ENCODE measurements around the gene CSNK1E.

Gene CSNK1E

DNA sequence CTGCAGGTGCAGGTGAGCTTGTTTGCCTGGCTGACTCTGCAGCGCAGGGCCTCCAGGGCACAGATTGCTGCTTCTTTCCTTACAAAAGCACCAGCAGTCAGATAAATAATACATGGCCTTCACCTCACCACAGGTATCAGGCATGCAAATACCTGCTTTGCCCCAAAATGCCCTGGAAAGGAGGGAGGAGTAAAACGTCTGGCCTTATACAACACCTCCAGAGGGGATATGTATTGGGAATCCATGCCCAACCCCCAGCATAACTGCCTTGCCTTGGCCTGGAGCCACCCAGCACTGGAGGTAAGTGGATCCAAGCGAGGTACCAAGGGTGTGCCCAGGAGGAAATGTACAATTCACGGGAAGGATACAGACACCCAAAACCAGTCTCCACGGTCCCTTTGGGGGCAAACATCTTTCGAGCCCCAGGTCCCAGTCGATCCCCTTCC, 45.3 kb downstream of the CSNK1E start:
- no peak for DNase-seq

GRCh38 chr22:38271101-38271500, 46.1 kb downstream of the CSNK1E start:
- no peak for DNase-seq

DNA sequence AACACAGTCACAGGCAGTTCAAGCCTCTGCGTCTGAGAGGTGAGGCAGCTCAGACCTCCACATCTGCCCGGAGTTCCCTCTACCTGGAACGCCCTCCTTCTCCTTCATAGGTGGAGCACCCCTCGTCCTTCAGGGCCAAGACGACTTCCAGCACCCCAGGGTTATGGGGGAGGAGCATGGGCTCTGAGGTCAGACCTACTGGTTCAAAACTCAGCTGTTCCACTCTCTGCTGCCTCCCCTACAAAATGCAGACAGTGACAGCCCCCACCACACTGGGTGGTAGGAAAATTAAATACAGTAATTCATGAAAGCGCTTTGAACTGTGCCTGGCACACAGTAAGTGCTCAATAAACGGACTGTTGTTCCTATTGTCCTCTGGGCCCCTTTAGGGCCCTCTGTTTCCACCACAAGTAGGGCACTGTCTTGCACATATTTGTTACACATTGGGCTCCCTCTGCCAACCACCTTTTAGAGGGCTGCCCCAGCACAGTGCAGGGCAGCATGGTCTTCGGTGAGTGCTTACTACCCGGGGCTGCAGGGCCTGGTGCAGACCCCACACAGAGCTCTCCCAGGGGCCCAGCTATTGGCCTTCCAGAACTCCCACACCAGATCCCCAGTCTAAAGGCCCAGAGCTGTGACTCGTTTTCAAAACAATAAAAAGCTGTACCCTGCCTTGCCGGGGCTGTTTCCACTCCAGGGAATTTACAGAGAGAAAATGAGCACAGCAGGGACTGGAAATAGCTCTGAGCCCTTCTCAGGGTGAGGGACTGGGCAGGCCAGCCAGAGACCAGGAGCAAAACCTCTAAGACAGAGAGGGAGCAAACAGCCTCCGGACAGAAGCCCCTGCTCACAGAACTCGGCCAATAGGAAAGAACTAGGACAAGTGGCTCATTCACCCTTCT, 46.9 kb downstream of the CSNK1E start:
- no peak for DNase-seq

GRCh38 chr22:38269466-38269865, 47.8 kb downstream of the CSNK1E start:
- DNase-seq, result no peak

GRCh38 chr22:38267086-38267485, 50.1 kb downstream of the CSNK1E start:
- DNase-seq, result peak; percentile 31

GRCh38 chr22:38266120-38266519, 51.1 kb downstream of the CSNK1E start:
- no peak for DNase-seq

DNA sequence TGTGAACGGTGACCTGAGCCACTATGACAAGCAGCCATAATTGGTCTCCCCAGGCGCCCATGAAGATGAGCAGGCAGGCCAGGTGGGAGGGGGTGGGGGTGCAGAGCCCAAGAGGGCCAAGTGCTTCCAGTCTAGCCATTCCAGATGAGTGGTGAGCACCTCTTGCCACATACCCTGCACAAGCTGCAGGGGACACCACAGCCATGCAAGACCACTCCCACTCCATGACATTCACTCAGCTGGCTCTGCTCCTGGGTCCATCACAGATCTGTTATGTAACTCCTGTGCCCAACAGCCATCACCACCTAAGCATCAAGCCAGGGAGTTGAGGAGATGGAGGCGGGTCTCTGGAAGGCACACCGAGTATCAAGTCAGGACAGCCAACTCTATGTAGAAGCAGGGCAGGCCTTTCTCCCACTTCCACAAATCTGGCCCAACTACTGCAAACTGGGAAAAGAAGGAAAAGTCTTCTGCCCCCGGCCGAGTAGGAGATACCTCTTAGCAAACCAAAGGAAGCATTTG, 52.9 kb downstream of the CSNK1E start:
- no peak for DNase-seq

DNA sequence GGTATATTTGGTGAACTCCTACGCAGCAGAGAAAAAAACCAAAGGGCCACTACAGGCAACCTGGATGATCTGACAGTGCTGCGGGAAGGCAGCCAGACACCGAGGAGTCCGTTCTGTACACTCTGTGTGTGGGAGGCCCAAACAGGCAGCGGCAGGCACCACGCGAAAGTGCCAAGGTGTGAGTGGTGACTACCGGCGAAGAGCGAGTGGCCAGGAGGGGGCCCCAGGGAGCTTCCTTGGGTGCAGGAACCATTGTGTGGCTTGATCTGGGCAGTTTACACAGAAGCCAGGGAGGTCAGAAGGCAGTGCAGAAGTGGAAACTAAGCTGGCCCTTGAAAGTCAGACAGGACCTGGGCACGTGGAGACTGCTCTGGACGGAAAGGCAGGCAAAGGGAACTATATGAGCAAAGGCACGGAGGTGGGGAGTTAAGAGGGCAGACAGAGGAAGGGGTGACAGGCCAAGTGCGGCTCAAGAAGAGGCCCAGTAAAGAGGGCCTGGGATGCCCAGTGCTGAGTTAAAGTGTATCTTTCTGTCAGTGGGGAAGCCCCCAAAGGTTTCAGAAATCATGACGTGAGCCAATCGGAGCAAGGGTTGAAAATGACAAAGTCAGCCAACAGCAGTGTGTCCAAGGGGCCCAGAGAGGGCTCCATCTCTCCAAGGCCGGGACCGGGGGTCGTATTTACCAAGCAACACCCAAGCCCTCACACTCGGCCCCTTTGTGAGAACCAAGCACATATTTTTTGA, 55.0 kb downstream of the CSNK1E start:
- DNase-seq, result no peak

GRCh38 chr22:38260761-38261681, 56.2 kb downstream of the CSNK1E start:
- DNase-seq, result no peak

GRCh38 chr22:38259370-38259769, 57.9 kb downstream of the CSNK1E start:
- no peak for DNase-seq

DNA sequence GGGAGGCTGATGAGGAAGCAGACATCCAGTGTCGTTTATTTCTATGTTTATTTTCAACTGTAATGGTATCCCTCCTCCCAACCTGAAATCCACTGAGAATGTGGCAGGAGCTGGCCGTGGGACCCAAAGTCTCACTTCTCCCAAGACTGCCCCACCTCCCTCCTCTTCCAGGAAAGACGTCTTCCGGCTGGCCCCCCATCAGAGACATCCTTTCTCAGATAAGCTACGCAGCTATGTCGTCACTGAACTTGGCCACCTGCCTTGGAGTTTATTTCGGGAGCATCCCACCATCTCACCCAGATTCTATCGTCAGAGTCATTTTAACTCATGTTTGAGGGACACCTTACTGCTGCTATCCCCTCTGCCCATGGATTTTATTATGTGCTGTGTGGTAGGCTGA, 58.3 kb downstream of the CSNK1E start:
- no peak for DNase-seq

GRCh38 chr22:38257650-38258250, 59.5 kb downstream of the CSNK1E start:
- no peak for DNase-seq

- DNase-seq, result no peak
These were observed 60.1 kb downstream of the CSNK1E start for GRCh38 chr22:38257181-38257580.

DNA sequence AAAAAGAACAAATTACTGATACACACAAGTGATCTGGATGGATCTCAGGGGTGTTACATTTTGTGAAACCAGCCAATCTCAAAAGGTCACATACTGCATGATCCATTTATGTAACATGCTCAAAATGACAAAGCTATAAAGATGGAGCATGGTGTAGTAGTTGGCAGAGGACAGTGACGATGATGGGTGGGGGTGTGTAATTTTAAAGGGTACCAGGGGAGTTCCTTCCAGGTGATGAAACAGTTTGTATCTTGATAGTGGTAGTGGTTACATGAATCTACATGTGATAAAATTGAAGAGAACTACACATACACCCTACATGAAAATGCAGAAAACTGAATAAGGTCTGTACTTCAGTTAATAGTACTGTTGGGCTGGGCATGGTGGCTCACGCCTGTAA, 61.5 kb downstream of the CSNK1E start:
- no peak for DNase-seq

DNA sequence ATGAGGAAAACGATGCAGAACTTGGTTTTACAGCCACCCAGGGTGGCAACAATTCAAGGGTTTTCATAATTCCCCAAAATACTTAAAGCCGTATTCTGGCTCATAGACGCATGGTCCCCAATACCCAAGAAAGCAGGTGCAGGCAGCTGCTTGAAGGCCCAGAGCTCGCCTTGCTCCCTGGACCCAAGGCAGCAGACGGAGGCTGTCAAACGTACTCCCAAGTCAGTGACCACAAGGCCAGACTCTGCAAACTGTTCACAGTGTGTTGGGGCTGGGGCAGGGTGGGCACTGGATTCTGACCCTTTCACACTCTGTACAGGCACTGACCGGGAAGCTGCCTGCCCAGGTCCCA, 65.9 kb downstream of the CSNK1E start:
- no peak for DNase-seq

DNA sequence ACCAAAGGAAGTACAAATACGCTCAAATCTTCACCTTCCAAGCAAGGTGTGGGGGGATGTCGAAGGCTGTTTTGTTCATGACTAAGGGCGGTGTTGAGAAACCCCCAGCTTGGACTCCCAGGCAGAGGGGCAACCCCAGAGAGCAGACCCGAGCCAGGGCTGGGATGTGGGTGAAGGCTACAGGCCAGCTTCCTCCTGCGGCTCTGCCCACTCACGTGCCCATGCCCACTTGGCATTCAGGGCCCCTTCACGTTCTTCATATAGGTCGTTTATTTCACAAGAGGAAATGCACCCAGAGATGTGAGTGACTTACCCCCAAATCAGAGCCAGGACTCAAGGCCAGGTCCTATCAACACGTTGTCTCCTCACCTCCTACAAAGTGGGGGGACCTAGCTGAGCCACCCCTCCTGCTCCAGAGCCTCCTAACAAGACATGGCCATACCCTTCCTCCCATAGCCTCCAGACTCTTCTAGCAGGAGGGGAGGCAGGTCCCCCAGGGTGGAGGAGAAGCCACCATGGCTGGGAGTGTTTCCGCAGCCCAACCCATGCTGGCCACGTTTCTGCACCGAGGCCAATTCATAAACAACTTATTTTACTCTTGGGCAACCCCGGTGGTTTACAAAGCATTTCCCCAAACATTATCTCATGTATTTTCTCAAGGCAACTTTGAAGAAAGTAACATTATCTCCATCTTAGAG, 66.4 kb downstream of the CSNK1E start:
- DNase-seq, result no peak

DNA sequence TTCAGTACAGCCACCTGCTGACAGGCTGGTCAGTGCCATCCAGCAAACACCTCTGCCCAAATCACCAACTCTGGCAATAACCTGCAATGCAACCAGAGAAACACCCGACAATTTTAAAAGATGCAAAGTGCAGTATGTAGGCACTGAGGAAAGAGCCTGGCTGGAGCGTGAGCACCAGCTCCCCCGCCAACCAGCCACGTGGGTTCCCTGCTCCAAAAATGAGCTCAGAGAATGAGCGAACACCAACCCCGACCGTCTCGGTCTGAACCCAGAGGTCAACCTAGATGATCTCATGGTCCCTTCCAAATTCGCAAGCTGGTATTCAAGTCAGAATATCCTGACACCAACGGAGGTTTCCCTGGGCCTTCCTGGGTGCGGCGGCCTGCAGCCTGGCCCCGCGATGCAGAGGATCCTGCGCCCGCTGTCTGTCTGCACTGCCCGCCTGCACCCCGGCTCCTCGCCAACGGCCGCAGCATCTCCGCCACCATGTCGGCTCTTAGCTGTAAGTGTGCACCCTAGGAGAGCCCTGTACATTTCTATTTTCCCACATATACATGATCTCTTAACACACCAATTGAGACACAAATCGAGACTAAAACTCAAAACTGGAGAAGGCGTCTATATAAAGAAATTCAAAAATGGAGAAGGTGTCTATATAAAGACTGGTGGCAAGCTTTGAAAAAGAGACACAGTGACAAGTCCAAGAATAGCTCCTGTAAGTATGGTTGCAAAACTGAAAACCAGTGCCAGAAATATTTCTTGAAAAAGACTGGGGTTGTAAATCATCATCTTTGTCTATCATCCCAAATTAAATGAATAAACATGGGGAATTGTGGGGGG, 67.2 kb downstream of the CSNK1E start:
- no peak for DNase-seq

GRCh38 chr22:38249301-38249700, 67.9 kb downstream of the CSNK1E start:
- DNase-seq, result no peak

DNA sequence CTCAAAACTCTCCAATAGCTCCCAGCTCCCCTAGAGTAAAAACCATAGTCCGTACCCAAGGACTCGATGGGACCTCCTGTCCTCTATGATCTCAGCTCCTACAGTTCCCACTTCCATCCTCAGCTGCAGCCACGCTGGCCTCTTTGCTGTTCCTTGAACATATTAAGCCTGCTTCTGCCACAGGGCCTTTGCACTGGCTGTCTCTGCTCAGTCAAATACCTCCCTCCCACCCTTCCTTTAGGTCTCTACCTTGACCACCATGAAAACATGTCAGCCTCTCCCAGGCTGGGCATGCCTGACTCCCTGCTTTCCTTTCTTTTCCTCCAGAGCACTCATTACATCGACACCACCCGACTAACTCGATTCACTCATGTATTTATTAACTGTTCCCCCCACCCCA, 69.0 kb downstream of the CSNK1E start:
- DNase-seq, result no peak

- no peak for DNase-seq
These were observed 69.5 kb downstream of the CSNK1E start for GRCh38 chr22:38247713-38248112.

DNA sequence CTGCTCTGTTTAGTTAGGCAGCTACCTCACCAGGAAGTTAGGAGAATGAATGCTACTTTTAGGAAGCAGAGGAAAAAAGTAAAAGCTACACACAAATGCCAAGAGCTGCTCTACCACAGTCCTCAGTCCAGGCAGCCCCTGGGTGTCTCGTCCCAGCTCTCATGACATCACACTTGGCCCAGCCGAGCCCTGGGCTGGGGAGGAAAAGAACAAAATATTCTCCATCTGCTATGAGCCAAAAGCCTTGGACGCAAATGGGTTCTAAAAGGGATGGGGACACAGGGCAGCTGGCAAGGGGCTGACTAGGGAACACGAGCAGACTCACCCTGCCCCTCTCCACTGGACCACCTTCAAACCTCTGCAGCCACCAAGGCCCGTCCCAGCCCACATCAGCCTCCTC, 70.5 kb downstream of the CSNK1E start:
- no peak for DNase-seq

All from NCI-H226 (cell line).